GM19238 (cell line): ENCODE measurements around the gene CTSZ.
"Not testable (repeated sequence)": the region's sequence is repeated elsewhere in the genome, so short reads cannot be mapped to it uniquely, and the experiment has no call there.

Experiments
- DNase-seq: peaks from one replicate; pipeline ENCODE4 v3.0.0; 2011; ENCODE audit warnings: low spot score; ENCODE audit not compliant: insufficient read length

CTSZ gene

GRCh38 chr20:59001068-59001448, 6.0 kb downstream of the CTSZ start:
- DNase-seq = no peak

- DNase-seq = no peak
Measured at GRCh38 chr20:59000326-59000725, 6.7 kb downstream of the CTSZ start.

GRCh38 chr20:58998656-58999055, 8.4 kb downstream of the CTSZ start:
- DNase-seq = no peak

GRCh38 chr20:58997141-58997770, 9.8 kb downstream of the CTSZ start:
- no peak for DNase-seq

GRCh38 chr20:58996226-58996611, 10.8 kb downstream of the CTSZ start:
- DNase-seq = no peak

- DNase-seq = no peak
Measured at GRCh38 chr20:58995461-58996225, 11.4 kb downstream of the CTSZ start.

GRCh38 chr20:58994390-58995159, 12.5 kb downstream of the CTSZ start:
- DNase-seq = no peak

- no peak for DNase-seq
Measured at GRCh38 chr20:58993332-58994248, 13.5 kb downstream of the CTSZ start.

GRCh38 chr20:58992911-58993310, 14.1 kb downstream of the CTSZ start:
- DNase-seq = no peak

- DNase-seq = no peak
Measured at GRCh38 chr20:58991715-58992114, 15.3 kb downstream of the CTSZ start.

GRCh38 chr20:58990651-58991445, 16.2 kb downstream of the CTSZ start:
- DNase-seq = no peak

GRCh38 chr20:58989196-58989595, 17.9 kb downstream of the CTSZ start:
- no peak for DNase-seq

- no peak for DNase-seq
Measured at GRCh38 chr20:58988565-58988882, 18.5 kb downstream of the CTSZ start.

- DNase-seq = no peak
Measured at GRCh38 chr20:58987790-58988564, 19.1 kb downstream of the CTSZ start.

GRCh38 chr20:58986968-58987517, 20.0 kb downstream of the CTSZ start:
- DNase-seq = no peak

- DNase-seq = no peak
Measured at GRCh38 chr20:58986286-58986967, 20.6 kb downstream of the CTSZ start.

- DNase-seq = no peak
Measured at GRCh38 chr20:58985656-58986055, 21.4 kb downstream of the CTSZ start.

- DNase-seq = no peak
Measured at GRCh38 chr20:58984691-58985090, 22.4 kb downstream of the CTSZ start.

- DNase-seq = not testable (repeated sequence)
Measured at GRCh38 chr20:58983115-58983468, 24.0 kb downstream of the CTSZ start.
